ENCODE results near the gene PLEKHA7. TPM values are rescaled to one million over a fixed set of nuclear protein-coding genes. Genes with fewer than 3 reads are reported as not detected.
A peak's percentile ranks its signal among the peaks of the same experiment; 100 is the strongest.

Gene PLEKHA7
- total and polyA plus RNA-seq, 2 of the 8 experiments (the other 6 are each of a cell fraction or from before 2014, with no cell fraction given), result 11.4 to 25.6 TPM

- Histone ChIP-seq H3K23me2 (ENCODE audit: low read depth, low read length) (peaks cover 14% of the 10 kb centered on the region), H2BK12ac (ENCODE audit: low read depth, low read length) (peak overlapping the region; percentile 68; the same call in 1 of the 2 replicates), H3K36me3 (ENCODE audit: control insufficient read depth in 2 of 4, insufficient read depth in 4 of 4, low read length in 3 of 4) (no peaks in the 10 kb centered on the region; a peak in 1 of 8 replicates), H3K9me3 (ENCODE audit: insufficient read depth in 2 of 2, low read depth in 1 of 2, low read length in 1 of 2) (no peaks in the 10 kb centered on the region), H4K20me1 (replicated peaks in 1 of 2; ENCODE audit: control insufficient read depth in 1 of 2, insufficient read depth in 2 of 2, low read length in 2 of 2) (peaks cover 0 to 6% of the 10 kb centered on the region in 2 experiments), H3K18ac (ENCODE audit: extremely low read depth, low read length) (peak overlapping the region; percentile 13; the same call in 1 of the 2 replicates), H3K4me2 (ENCODE audit: insufficient read depth in 1 of 2, low read depth in 2 of 2, low read length in 2 of 2) (peak overlapping the region; percentile 90 to 98), H2AK5ac (ENCODE audit: low read depth, low read length) (peak overlapping the region; percentile 18; the same call in 1 of the 2 replicates), H3K23ac (ENCODE audit: insufficient read length) (no peak overlapping the region), H3K4me1 (replicated peaks in 1 of 4; ENCODE audit: control insufficient read depth in 3 of 4, insufficient read depth in 4 of 4, low read length in 3 of 4) (peaks cover 10 to 27% (median 14%) of the 10 kb centered on the region in 4 experiments; a peak in 6 of 7 replicates), H2BK20ac (ENCODE audit: low read length) (peak overlapping the region; percentile 67; the same call in 1 of the 2 replicates), H3K27ac (ENCODE audit: low read depth, low read length) (no peak overlapping the region), H3K14ac (ENCODE audit: insufficient read length) (no peak overlapping the region), H3K9ac (replicated peaks in 1 of 4; ENCODE audit: extremely low read depth in 1 of 4, low read depth in 3 of 4, low read length in 3 of 4) (no peak overlapping the region), H3K56ac (replicated peaks; ENCODE audit: insufficient read length, low read depth, low read length) (no peak overlapping the region), H4K8ac (ENCODE audit: extremely low read depth, insufficient read depth, low read length) (no peak overlapping the region), H3K27me3 (replicated peaks in 1 of 4; ENCODE audit: control insufficient read depth in 3 of 4, extremely low read depth in 1 of 4, insufficient read depth in 3 of 4, low read length in 3 of 4) (peaks cover 0 to 3% (median 1%) of the 10 kb centered on the region in 4 experiments; a peak in 3 of 7 replicates), H4K91ac (replicated peaks; ENCODE audit: insufficient read length, low read length) (no peak overlapping the region), H2BK5ac (ENCODE audit: low read depth, low read length) (peak overlapping the region; percentile 91; the same call in 1 of the 2 replicates), H3K4me3 (ENCODE audit: extremely low read depth in 1 of 4, insufficient read depth in 2 of 4, low read depth in 3 of 4, low read length in 4 of 4) (peak overlapping the region in 2 of 4 experiments; percentile 92 to 98; a peak in 3 of 8 replicates), H3K79me1 (ENCODE audit: low read depth, low read length) (peaks cover 8% of the 10 kb centered on the region), H4K5ac (ENCODE audit: insufficient read length, low read depth, low read length) (no peak overlapping the region), H2BK15ac (ENCODE audit: low read length) (peak overlapping the region; percentile 74; the same call in 1 of the 2 replicates), H2BK120ac (replicated peaks; ENCODE audit: low read depth, low read length) (no peak overlapping the region), H3K4ac (replicated peaks; ENCODE audit: insufficient read length, low read depth, low read length) (no peak overlapping the region), H3K79me2 (ENCODE audit: control insufficient read depth in 1 of 2, insufficient read depth in 2 of 2, low read length in 2 of 2) (peaks cover 0 to 28% of the 10 kb centered on the region in 2 experiments; a peak in 2 of 4 replicates), H2AFZ (ENCODE audit: low read length) (no peak overlapping the region)
- ChIA-PET POLR2A (ENCODE audit: partially characterized antibody) (interaction anchor here (0.7 to 1.9 kb wide), 10 partner anchors 9 to 134 kb away, joined by 3 to 9 read pairs (median 3); no protein-coding TSS in a partner anchor), CTCF (ENCODE audit: partially characterized antibody) (interaction anchor here (0.6 to 5.2 kb wide), 6 partner anchors 12 to 192 kb away, joined by 3 to 34 read pairs (median 3); no protein-coding TSS in a partner anchor)
- FAIRE-seq (no peak), DNase-seq (ENCODE audit: low read depth in 1 of 2, low spot score in 2 of 2) (no peak)
- TF ChIP-seq RFX5 (IDR thresholded peaks at IDR 0.05; ENCODE audit: borderline replicate concordance, low read depth, low read length), result no peak
- no peak for TF ChIP-seq YY1 (IDR thresholded peaks at IDR 0.05; ENCODE audit: low read depth, low read length)
- TF ChIP-seq USF2 (IDR thresholded peaks at IDR 0.05; ENCODE audit: low read length), result peak; percentile 41; the same call in 1 of the 2 replicates
- peak; percentile 76 for TF ChIP-seq TEAD4 (IDR thresholded peaks at IDR 0.05; ENCODE audit: low read depth, low read length)
- 0 out of 2 replicates have a peak, but pooled peaks have one; percentile 35 for TF ChIP-seq TAF1 (IDR thresholded peaks at IDR 0.05; ENCODE audit: low read depth, low read length)
- TF ChIP-seq CREB1 (IDR thresholded peaks at IDR 0.05), result 0 out of 2 replicates have a peak, but pooled peaks have one; percentile 13
- no peak for TF ChIP-seq JUND (IDR thresholded peaks at IDR 0.05; ENCODE audit: low read length)
- 49% methylated on average over 6 of the region's 6 CpGs; no CpG with 5 or more reads in 1 of the 2 experiments for WGBS, 2 experiments (ENCODE audit: extremely low coverage in 1 of 2, insufficient coverage in 1 of 2, insufficient read length in 1 of 2, insufficient replicate concordance in 2 of 2, low coverage in 1 of 2, low lambda C conversion rate in 2 of 2, missing lambda C conversion rate in 1 of 2)
These were observed 2.0 kb downstream of the PLEKHA7 start for GRCh38 chr11:17012179-17012578.
